B cell (primary cell): ENCODE measurements around the gene TNFAIP2.

Experiments
- CTCF ChIP-seq: fragments of 200-600 bp; IDR thresholded peaks from one replicate; pipeline ENCODE4 v1.8.0; 2022; ENCODE audit warnings: antibody characterized with exemption, mild to moderate bottlenecking
- EZH2 ChIP-seq: IDR thresholded peaks from 2 replicates; pipeline ENCODE4 v1.6.1; 2012; ENCODE audit warnings: borderline replicate concordance, low read depth, mild to moderate bottlenecking, moderate library complexity, low read length; ENCODE audit not compliant: insufficient read depth, poor library complexity, severe bottlenecking

- TF ChIP-seq CTCF (no peak), EZH2 (no peak)
Observed at GRCh38 chr14:103094406-103095209, 28.7 kb upstream of the TNFAIP2 start, which contains the start of gene EXOC3L4.
